ENCODE results near the gene ZNF32.
"Not testable (repeated sequence)": the region's sequence is repeated elsewhere in the genome, so short reads cannot be mapped to it uniquely, and the experiment has no call there.

ZNF32 gene

GRCh38 chr10:43658227-43658626 is 9.5 kb upstream of the ZNF32 start:
- Histone ChIP-seq H3K4me3 (ENCODE audit: low read length) (no peak overlapping the region), H3K4me1 (ENCODE audit: control insufficient read depth, insufficient read depth, low read length) (peaks cover 5% of the 10 kb centered on the region), H3K36me3 (ENCODE audit: insufficient read depth, low read length) (no peaks in the 10 kb centered on the region), H3K4me2 (ENCODE audit: low read length) (no peak overlapping the region), H3K9me3 (replicated peaks; ENCODE audit: low read length) (no peaks in the 10 kb centered on the region), H3K9ac (ENCODE audit: low read depth, low read length) (no peak overlapping the region), H3K27me3 (ENCODE audit: control insufficient read depth, insufficient read depth, low read length) (peaks cover 4% of the 10 kb centered on the region)

GRCh38 chr10:43655311-43655710 is 6.6 kb upstream of the ZNF32 start:
- Histone ChIP-seq H3K4me2 (ENCODE audit: low read length) (no peak overlapping the region), H3K36me3 (ENCODE audit: insufficient read depth, low read length) (no peaks in the 10 kb centered on the region), H3K4me1 (ENCODE audit: control insufficient read depth, insufficient read depth, low read length) (peaks cover 5% of the 10 kb centered on the region), H3K4me3 (ENCODE audit: low read length) (no peak overlapping the region), H3K9me3 (replicated peaks; ENCODE audit: low read length) (no peaks in the 10 kb centered on the region), H3K27me3 (ENCODE audit: control insufficient read depth, insufficient read depth, low read length) (peaks cover 4% of the 10 kb centered on the region), H3K9ac (ENCODE audit: low read depth, low read length) (no peak overlapping the region)

- H3K9me3 ChIP-seq (replicated peaks; ENCODE audit: low read length), result no peaks in the 10 kb centered on the region
- no peak overlapping the region for H3K4me2 ChIP-seq (ENCODE audit: low read length)
- H3K27me3 ChIP-seq (ENCODE audit: control insufficient read depth, insufficient read depth, low read length), result peaks cover 4% of the 10 kb centered on the region
- H3K36me3 ChIP-seq (ENCODE audit: insufficient read depth, low read length), result no peaks in the 10 kb centered on the region
- peaks cover 9% of the 10 kb centered on the region for H3K4me1 ChIP-seq (ENCODE audit: control insufficient read depth, insufficient read depth, low read length)
- no peak overlapping the region for H3K9ac ChIP-seq (ENCODE audit: low read depth, low read length)
- no peak overlapping the region for H3K4me3 ChIP-seq (ENCODE audit: low read length)
These were observed 5.1 kb upstream of the ZNF32 start for GRCh38 chr10:43653746-43654145.

- Histone ChIP-seq H3K4me2 (ENCODE audit: low read length) (peak overlapping the region; percentile 93), H3K4me1 (ENCODE audit: control insufficient read depth, insufficient read depth, low read length) (peaks cover 9% of the 10 kb centered on the region), H3K4me3 (ENCODE audit: low read length) (peak overlapping the region; percentile 93), H3K9ac (ENCODE audit: low read depth, low read length) (peak overlapping the region; percentile 97), H3K9me3 (replicated peaks; ENCODE audit: low read length) (peaks cover 24% of the 10 kb centered on the region), H3K36me3 (ENCODE audit: insufficient read depth, low read length) (peaks cover 24% of the 10 kb centered on the region), H3K27me3 (ENCODE audit: control insufficient read depth, insufficient read depth, low read length) (no peaks in the 10 kb centered on the region)
These were observed 473 bp upstream of the ZNF32 start for GRCh38 chr10:43649185-43649523.

GRCh38 chr10:43648095-43648397 is 635 bp downstream of the ZNF32 start:
- Histone ChIP-seq H3K9ac (ENCODE audit: low read depth, low read length) (peak overlapping the region; percentile 97), H3K36me3 (ENCODE audit: insufficient read depth, low read length) (peaks cover 36% of the 10 kb centered on the region), H3K9me3 (replicated peaks; ENCODE audit: low read length) (peaks cover 35% of the 10 kb centered on the region), H3K27me3 (ENCODE audit: control insufficient read depth, insufficient read depth, low read length) (no peaks in the 10 kb centered on the region), H3K4me1 (ENCODE audit: control insufficient read depth, insufficient read depth, low read length) (peaks cover 3% of the 10 kb centered on the region), H3K4me3 (ENCODE audit: low read length) (peak overlapping the region; percentile 93), H3K4me2 (ENCODE audit: low read length) (peak overlapping the region; percentile 93)

- Histone ChIP-seq H3K9ac (ENCODE audit: low read depth, low read length) (peak overlapping the region; percentile 97), H3K27me3 (ENCODE audit: control insufficient read depth, insufficient read depth, low read length) (no peaks in the 10 kb centered on the region), H3K4me3 (ENCODE audit: low read length) (peak overlapping the region; percentile 93), H3K9me3 (replicated peaks; ENCODE audit: low read length) (peaks cover 38% of the 10 kb centered on the region), H3K36me3 (ENCODE audit: insufficient read depth, low read length) (peaks cover 40% of the 10 kb centered on the region), H3K4me2 (ENCODE audit: low read length) (peak overlapping the region; percentile 93), H3K4me1 (ENCODE audit: control insufficient read depth, insufficient read depth, low read length) (peaks cover 3% of the 10 kb centered on the region)
These were observed 1.1 kb downstream of the ZNF32 start for GRCh38 chr10:43647576-43647975.

- H3K4me2 ChIP-seq (ENCODE audit: low read length), result no peak overlapping the region
- H3K4me1 ChIP-seq (ENCODE audit: control insufficient read depth, insufficient read depth, low read length), result peaks cover 3% of the 10 kb centered on the region
- H3K27me3 ChIP-seq (ENCODE audit: control insufficient read depth, insufficient read depth, low read length), result no peaks in the 10 kb centered on the region
- H3K9me3 ChIP-seq (replicated peaks; ENCODE audit: low read length), result peaks cover 51% of the 10 kb centered on the region
- H3K36me3 ChIP-seq (ENCODE audit: insufficient read depth, low read length), result peaks cover 47% of the 10 kb centered on the region
- H3K9ac ChIP-seq (ENCODE audit: low read depth, low read length), result no peak overlapping the region
- H3K4me3 ChIP-seq (ENCODE audit: low read length), result no peak overlapping the region
These were observed 2.8 kb downstream of the ZNF32 start for GRCh38 chr10:43645866-43646265.

GRCh38 chr10:43644252-43644651 is 4.4 kb downstream of the ZNF32 start:
- Histone ChIP-seq H3K4me1 (ENCODE audit: control insufficient read depth, insufficient read depth, low read length) (peaks cover 3% of the 10 kb centered on the region), H3K4me2 (ENCODE audit: low read length) (no peak overlapping the region), H3K27me3 (ENCODE audit: control insufficient read depth, insufficient read depth, low read length) (no peaks in the 10 kb centered on the region), H3K9ac (ENCODE audit: low read depth, low read length) (no peak overlapping the region), H3K4me3 (ENCODE audit: low read length) (no peak overlapping the region), H3K9me3 (replicated peaks; ENCODE audit: low read length) (peaks cover 51% of the 10 kb centered on the region), H3K36me3 (ENCODE audit: insufficient read depth, low read length) (peaks cover 47% of the 10 kb centered on the region)

GRCh38 chr10:43640603-43641002 is 8.1 kb downstream of the ZNF32 start:
- no peaks in the 10 kb centered on the region for H3K4me1 ChIP-seq (ENCODE audit: control insufficient read depth, insufficient read depth, low read length)
- no peak overlapping the region for H3K4me2 ChIP-seq (ENCODE audit: low read length)
- peaks cover 37% of the 10 kb centered on the region for H3K36me3 ChIP-seq (ENCODE audit: insufficient read depth, low read length)
- H3K9ac ChIP-seq (ENCODE audit: low read depth, low read length), result no peak overlapping the region
- no peak overlapping the region for H3K4me3 ChIP-seq (ENCODE audit: low read length)
- H3K9me3 ChIP-seq (replicated peaks; ENCODE audit: low read length), result peaks cover 41% of the 10 kb centered on the region
- no peaks in the 10 kb centered on the region for H3K27me3 ChIP-seq (ENCODE audit: control insufficient read depth, insufficient read depth, low read length)

- H3K4me2 ChIP-seq (ENCODE audit: low read length); H3K4me1 ChIP-seq (ENCODE audit: control insufficient read depth, insufficient read depth, low read length); H3K36me3 ChIP-seq (ENCODE audit: insufficient read depth, low read length); H3K9ac ChIP-seq (ENCODE audit: low read depth, low read length); H3K4me3 ChIP-seq (ENCODE audit: low read length); H3K27me3 ChIP-seq (ENCODE audit: control insufficient read depth, insufficient read depth, low read length); H3K9me3 ChIP-seq (replicated peaks; ENCODE audit: low read length): not testable (repeated sequence)
These were observed 12.9 kb downstream of the ZNF32 start for GRCh38 chr10:43635816-43636215.

GRCh38 chr10:43628956-43629355 is 19.7 kb downstream of the ZNF32 start:
- no peak overlapping the region for H3K4me3 ChIP-seq (ENCODE audit: low read length)
- no peaks in the 10 kb centered on the region for H3K9me3 ChIP-seq (replicated peaks; ENCODE audit: low read length)
- H3K4me2 ChIP-seq (ENCODE audit: low read length), result no peak overlapping the region
- H3K36me3 ChIP-seq (ENCODE audit: insufficient read depth, low read length), result no peaks in the 10 kb centered on the region
- no peaks in the 10 kb centered on the region for H3K4me1 ChIP-seq (ENCODE audit: control insufficient read depth, insufficient read depth, low read length)
- H3K9ac ChIP-seq (ENCODE audit: low read depth, low read length), result no peak overlapping the region
- H3K27me3 ChIP-seq (ENCODE audit: control insufficient read depth, insufficient read depth, low read length), result no peaks in the 10 kb centered on the region

- H3K36me3 ChIP-seq (ENCODE audit: insufficient read depth, low read length), result no peaks in the 10 kb centered on the region
- H3K4me2 ChIP-seq (ENCODE audit: low read length), result no peak overlapping the region
- H3K4me1 ChIP-seq (ENCODE audit: control insufficient read depth, insufficient read depth, low read length), result no peaks in the 10 kb centered on the region
- H3K9me3 ChIP-seq (replicated peaks; ENCODE audit: low read length), result no peaks in the 10 kb centered on the region
- H3K4me3 ChIP-seq (ENCODE audit: low read length), result no peak overlapping the region
- H3K9ac ChIP-seq (ENCODE audit: low read depth, low read length), result no peak overlapping the region
- H3K27me3 ChIP-seq (ENCODE audit: control insufficient read depth, insufficient read depth, low read length), result no peaks in the 10 kb centered on the region
These were observed 20.7 kb downstream of the ZNF32 start for GRCh38 chr10:43627942-43628341.
